NCI-H1694 treated with DMSO at 0.1 percent for 48 hours (cell line): ENCODE measurements around the gene SH3BGRL3.

ENCODE experiments used
- DNase-seq: peaks from one replicate; lab custom pipeline; 2025; lab: John Stamatoyannopoulos, UW

SH3BGRL3 gene

DNA sequence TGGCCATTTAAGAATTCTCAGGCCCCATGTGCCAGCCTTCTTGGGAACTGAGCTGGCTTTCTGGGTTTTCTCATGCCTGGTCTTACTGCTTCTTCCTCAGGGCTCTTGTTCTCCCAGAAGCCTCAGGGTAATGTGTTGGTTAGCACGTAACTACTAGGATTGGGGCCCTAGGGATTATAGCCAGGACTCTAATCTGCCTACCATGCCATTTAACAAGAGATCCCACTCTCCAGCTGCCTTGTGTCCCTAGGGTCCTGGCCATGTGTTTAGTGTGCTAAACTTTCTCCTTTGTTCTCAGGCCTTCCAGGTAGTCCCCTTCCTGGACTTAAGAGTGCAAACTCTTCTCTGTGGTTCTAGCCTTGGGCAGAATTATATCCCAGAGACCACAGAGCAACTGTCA is 2.2 kb upstream of the SH3BGRL3 start:
- no peak for DNase-seq

DNA sequence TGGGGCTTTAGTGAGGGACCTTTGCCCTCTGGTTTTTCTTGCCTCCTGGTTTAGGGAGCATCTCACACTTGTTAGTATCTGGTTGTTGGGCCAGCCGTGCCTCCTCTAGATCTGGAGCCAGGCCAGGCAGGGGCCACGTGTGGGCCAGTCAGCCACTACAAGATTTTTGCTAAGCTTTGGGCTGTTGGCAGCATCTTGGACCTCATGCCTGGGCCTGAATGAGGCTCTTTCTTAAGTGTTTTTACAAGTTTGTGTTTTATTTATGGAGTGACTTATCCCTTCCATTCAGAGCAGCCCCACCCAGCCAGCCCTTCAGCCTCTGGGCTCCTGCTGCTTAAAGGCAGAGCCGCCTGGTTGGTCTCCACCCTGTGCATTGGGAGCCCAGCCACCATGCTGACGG is 1.6 kb upstream of the SH3BGRL3 start:
- no peak for DNase-seq

DNA sequence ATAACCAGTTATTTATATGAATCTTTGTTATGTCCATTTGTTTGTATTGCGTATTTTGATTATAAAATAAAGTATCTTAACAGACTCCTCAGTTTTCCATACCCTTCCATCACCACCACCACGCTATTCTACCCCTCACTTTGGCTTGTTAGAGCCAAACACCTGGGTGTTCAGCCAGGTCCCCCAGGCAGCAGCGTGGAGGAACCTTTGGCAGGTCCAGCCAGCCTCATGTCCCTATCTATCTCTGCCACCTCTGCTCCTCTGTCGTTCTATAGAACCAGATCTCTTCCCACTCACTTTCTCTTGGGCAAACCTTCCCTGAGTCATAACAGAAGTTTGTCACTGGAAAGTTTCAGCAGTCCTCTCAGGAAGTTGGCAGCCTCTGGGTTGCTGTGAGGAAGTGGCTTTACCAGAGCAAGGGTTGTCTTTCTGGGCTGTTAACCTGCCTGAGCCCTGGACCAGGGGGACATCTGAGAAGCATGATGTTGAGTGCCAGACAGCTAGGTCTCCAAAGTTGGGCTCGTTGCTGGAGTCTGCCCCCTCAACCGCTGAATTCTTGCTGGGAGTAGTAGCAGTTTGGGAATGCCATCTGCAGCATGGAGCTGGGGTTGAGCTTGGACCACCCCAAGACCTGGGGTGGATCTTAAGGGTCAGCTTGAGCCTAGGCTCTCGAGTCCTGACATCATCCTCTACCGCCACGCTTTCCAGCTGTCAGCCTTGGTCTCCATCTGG is 996 bp upstream of the SH3BGRL3 start:
- DNase-seq = no peak

- no peak for DNase-seq
Observed at GRCh38 chr1:26280333-26281042, 602 bp downstream of the SH3BGRL3 start.

- no peak for DNase-seq
Observed at GRCh38 chr1:26281091-26281958, 1.4 kb downstream of the SH3BGRL3 start.

- no peak for DNase-seq
Observed at GRCh38 chr1:26281971-26282370, 2.1 kb downstream of the SH3BGRL3 start.

DNA sequence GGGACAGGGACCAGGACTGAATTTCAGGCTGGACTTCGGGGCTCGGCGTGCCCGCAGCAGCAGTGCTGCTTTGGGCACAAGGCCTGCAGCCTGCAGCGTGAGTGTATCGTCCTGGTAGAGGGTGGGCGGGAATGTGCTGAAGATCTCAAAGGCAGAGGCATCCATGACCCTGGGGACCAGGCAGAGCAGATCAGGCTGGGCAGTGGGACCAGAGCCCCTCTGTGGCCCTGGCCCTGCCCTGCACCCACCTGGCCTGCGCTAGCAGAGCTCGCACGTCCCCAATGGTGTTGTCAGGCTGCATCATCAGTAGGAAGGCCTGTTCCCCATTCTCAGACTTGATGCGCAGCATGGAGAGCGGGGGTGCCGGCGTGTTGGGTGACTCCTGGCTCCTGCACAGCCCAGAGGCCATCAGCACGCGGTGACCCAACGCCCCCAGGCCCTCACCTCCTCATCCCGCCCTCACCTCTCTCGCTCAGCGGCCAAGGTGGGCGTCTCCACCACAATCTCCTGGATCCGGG is 2.6 kb downstream of the SH3BGRL3 start:
- no peak for DNase-seq

DNA sequence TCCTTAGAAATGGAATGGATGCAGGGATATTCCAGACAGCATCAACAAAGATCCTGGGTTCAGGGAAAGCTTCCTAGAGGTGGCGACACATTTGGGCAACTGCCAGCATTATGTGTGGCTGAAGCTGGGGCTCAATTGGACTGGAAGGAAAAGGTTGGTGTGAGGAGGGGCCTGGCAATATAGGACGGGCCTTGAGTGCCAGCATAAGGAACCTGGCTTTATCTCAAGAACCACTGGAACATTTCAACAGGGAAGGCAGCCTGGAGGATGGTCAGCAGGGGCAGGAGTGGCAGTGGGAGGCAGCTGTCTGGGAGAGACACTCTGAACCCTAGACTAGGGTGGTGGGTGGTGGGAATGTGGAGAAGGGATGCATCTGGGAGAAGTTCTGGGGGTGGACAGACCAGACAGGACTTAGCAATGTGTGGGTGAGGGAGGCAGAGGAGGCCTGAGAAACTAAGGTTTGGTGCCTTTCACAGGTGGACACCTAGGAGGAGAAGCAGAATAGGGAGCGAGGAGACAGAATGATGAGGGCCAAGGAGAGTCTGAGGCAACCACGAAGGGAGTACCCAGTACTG is 3.5 kb downstream of the SH3BGRL3 start:
- DNase-seq = no peak

DNA sequence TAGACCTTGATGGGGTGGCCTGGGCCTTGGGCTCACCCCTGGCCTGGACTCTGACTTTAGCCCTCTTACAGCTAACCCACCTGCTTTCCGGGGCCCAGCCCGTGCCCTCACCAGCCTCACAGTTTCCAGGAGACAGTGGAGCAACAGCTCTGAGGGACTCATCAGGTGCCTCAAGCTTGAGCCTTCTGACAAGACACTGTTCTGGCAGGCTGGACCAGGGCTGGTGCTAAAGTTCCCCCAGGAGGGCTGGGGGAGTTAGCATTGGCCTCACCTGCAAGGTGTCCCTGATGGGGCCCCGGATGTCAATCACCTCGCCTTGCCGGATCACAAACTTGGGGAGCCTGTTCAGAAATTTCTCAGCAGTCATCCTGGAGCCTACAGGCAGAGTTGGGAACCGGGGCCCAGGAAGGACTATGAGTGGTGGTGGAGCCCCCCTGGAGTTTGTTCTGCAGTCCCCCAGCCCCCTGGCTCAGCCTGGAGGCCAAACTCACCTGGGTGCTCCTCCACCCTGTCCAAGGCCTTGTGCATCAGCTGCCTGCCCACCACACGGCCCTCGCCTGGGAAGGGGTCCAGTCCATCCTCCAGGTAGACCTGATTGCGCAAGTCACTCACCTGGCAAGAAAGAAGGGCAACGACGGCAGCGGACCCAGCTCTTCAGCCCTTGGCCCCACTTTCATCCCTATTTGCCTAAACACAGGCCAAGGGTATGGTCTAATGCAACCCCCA is 4.1 kb downstream of the SH3BGRL3 start:
- no peak for DNase-seq

DNA sequence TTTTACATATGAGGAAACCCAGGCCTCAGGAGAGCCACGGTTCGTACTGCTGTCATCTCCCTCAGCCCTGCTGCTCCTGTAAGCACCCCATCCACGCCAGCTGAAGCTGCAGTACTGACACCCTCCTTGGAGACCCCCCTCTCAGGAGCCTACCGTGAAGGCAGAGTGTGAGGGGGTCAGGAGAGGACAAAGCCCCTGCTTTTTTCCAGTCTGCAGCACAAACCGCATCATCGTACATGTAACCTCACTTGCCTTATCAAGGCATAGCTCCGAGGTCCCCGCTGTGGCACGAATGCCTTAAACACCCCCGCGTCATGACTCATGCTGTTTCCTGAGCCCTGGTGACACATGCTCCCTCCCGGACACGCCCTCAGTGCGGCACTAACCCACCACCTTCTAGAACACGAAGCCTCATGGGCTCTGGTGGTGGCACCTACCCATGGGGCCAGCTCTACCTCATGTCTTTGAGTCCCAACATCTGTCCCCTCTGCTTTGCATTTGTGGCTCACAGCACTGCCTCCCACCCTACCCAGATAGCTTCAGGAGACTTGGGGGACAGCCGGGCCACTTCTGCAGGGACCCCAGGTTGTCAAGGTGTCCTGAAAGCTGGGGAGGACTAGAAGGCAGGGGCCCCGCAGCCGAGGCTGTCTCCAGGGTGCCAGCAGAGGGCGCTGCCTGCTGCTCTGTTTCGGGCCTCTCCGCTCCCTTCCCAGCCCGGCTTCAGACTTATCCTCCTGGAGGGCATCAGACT is 4.9 kb downstream of the SH3BGRL3 start:
- peak; percentile 21 for DNase-seq

DNA sequence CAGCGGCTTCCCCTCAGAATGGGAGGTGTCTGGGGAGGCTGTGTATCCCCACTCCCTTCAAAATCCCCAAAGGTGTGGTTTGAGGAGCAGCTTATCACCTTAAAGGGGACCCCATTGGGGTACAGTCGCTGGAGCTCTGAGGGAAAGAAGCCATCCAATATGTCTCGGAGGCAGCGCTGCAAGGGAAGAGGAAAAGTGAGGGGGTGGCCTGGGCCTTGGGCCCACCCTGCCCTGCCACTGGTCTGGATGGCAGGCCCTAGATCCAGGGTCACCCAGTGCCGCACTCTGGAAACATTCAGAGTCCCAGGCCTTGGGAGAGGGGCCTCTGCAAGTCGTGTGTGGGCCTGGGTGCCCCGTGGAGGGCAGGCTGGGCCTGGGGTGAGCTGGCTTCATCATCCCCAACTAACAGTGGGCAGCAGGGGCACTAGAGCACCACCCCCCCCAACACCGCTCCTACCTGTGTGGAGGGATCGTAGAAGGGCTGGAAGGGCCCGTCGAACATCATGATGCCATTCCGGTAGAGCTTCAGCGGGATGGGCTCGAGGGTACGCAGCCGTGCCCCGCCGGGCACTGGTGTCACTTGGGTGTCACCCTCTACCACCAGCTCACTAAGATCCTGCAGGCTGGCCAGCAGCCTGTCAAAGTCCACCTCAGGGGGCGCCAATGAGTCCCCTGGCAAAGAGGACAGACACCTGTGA is 5.6 kb downstream of the SH3BGRL3 start:
- DNase-seq = peak; percentile 3

DNA sequence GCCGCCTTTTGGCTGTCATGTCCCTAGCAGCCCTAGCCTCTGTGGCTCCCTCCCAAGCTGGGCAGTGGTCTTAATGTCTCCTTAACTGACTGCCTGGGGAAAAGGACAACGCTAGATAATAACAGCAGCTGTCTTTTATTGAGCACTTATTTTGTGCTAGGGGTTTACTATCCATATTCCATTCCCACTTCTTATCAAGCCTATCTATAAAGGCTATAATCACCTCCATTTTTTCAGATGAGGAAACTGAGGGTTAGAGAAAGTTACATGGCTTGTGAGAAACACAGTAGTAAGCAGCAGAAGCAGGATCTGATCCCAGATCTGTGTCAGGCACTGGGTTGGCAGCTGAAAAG is 6.2 kb downstream of the SH3BGRL3 start:
- no peak for DNase-seq

- DNase-seq = no peak
Observed at GRCh38 chr1:26287033-26287711, 7.3 kb downstream of the SH3BGRL3 start.

DNA sequence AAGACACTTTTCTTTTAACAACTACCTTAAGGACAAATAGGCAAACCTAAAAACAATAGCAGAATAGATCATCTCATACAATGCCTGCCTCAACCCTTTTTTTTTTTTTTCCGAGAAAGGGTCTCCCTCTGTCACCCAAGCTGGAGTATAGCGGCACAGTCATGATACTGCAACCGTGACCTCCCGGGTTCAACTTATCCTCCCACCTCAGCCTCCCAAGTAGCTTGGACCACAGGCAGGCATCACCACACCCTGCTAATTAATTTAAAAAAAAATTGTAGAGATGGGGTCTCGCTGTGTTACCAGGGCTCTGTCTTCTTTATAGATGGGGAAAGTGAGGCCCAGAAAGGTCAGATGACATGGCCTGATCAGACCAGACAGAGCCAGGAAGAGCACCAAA is 7.9 kb downstream of the SH3BGRL3 start:
- no peak for DNase-seq

DNA sequence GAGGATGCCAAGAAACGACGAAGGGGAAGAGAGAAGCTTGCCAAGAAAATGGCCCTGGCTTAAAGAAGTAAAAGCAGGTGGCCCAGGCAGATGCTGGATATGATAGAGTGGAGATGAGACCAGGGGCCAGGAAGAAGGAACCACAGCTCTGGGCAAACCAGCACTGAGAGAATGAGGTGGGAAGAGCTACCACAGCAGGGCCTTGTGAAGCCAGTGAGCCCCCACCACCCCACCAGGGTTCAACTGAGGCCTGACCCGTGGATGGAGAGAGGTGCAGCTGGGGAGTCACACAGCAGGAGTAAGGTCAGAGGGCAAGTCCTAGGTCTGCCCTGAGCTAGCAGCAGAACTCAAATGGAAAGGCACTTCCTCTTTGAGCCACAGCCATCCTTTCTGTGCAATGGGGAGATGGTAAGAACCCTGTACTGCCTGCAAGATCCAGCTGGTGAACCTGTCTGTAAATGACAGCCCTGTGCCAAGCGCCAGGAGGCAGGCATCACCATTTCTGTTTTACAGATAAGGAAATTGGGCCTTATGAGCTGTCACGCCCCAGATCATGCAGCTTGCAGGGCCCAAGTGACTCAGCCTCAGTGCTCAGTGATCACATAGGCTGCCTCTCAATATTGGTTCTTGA is 8.5 kb downstream of the SH3BGRL3 start:
- DNase-seq = no peak

GRCh38 chr1:26289158-26290059 is 9.5 kb downstream of the SH3BGRL3 start:
- DNase-seq = no peak

DNA sequence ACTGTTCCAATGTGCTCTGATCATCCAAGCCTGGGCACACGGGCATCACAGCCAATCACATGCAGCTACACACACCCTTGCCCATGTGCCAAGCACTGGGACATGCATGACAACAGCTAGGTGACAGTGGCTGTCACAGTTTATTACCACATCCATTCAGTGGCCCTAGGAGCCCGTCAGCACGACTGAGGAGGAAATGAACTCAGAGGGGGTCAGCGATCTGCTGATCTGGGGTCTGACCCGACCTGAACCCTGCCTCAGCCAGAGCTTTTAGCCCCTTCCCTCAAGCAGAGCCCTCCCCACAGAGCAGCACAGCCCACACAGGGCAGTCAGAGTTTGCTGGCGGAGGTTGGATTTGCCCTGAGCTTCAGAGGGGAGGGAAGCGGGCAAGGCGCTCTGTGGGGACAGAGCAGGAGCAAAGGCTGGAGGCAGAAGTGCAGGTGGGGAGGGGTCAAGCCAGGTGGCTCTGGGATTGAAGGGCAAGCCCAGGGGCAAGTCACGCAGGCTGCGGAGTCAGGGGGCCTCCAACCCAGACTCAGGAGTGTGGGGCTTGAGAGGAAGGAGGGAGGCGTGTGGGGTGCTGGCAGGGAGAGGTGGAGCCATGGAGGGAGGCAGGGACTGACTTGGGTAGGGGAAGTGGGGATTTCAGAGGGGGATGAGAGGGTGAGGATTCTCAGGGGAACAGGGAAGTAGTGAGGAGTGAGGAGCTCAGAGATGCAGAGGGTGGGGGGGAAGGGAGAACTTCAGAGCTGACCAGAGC is 10.4 kb downstream of the SH3BGRL3 start:
- no peak for DNase-seq
